Measurements from ENCODE around the gene AP5B1.

GRCh38 chr11:65777241-65777640 is 3.5 kb downstream of the AP5B1 start:
- no peak for TF ChIP-seq EP300 (IDR thresholded peaks at IDR 0.05; ENCODE audit: borderline replicate concordance in 1 of 2, low read depth in 2 of 2, low read length in 2 of 2)
- TF ChIP-seq FOSL1 (IDR thresholded peaks at IDR 0.05; ENCODE audit: insufficient read depth, low read depth, low read length): no peak
- no peak for TF ChIP-seq TEAD4 (IDR thresholded peaks at IDR 0.05; ENCODE audit: low read depth, low read length)
- no peak for TF ChIP-seq CTCF (IDR thresholded peaks at IDR 0.05; ENCODE audit: control extremely low read depth in 1 of 3, insufficient read depth in 1 of 3, low read depth in 1 of 3, low read length in 3 of 3)
- no peak for TF ChIP-seq CREB1 (IDR thresholded peaks at IDR 0.05)
- TF ChIP-seq HDAC2 (IDR thresholded peaks at IDR 0.05; ENCODE audit: borderline replicate concordance in 1 of 2, low read depth in 2 of 2, low read length in 2 of 2): no peak
- no peak for TF ChIP-seq ZNF274 (IDR thresholded peaks at IDR 0.05; ENCODE audit: borderline replicate concordance, extremely low read depth, low read length)
- TF ChIP-seq CHD1 (IDR thresholded peaks at IDR 0.05; ENCODE audit: low read depth, low read length): no peak
- TF ChIP-seq POLR2A (IDR thresholded peaks at IDR 0.05; ENCODE audit: control extremely low read depth in 1 of 2, low read depth in 2 of 2, low read length in 2 of 2): no peak
- TF ChIP-seq MAX (IDR thresholded peaks at IDR 0.05): no peak
- TF ChIP-seq POLR2AphosphoS5 (IDR thresholded peaks at IDR 0.05; ENCODE audit: low read depth, low read length): no peak
- TF ChIP-seq GABPA (IDR thresholded peaks at IDR 0.05; ENCODE audit: borderline replicate concordance, insufficient read depth, low read length): no peak
- no peak for TF ChIP-seq CHD2 (IDR thresholded peaks at IDR 0.05; ENCODE audit: low read length)
